ENCODE data around the gene OLFM3.

OLFM3 gene

GRCh38 chr1:101781201-101781831 lies 215.4 kb downstream of the OLFM3 start:
- Histone ChIP-seq H3K27ac (ENCODE audit: low read depth, low read length) (no peak overlapping the region), H3K4me2 (ENCODE audit: low read depth, low read length, poor library complexity, severe bottlenecking) (no peak overlapping the region)

DNA sequence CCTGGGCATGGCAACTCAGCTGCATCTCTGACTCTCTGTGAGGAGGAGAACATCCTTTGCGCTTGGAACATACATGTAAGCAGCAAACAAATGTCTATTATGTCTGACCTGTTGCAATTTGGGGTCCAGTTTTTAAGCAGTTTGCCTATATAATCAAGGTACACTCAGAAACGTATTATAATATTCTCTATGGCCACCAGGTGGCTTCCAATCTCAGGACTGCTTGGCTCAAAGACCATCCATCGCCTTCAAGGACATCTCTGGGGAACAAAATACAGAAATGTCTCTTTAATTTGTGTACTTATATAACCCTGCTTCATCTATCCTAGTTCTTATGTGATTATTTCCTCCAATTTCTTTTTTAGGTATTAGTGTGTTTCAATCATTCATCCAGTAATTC lies 227.2 kb downstream of the OLFM3 start:
- Histone ChIP-seq H2AFZ (ENCODE audit: low read depth, low read length, severe bottlenecking) (no peak overlapping the region), H3K36me3 (ENCODE audit: low read length) (no peaks in the 10 kb centered on the region), H3K4me3 (ENCODE audit: insufficient read depth, low read length, poor library complexity, severe bottlenecking) (no peak overlapping the region), H3K27me3 (ENCODE audit: low read length) (no peaks in the 10 kb centered on the region), H3K79me2 (ENCODE audit: insufficient read depth, low read length) (no peaks in the 10 kb centered on the region), H3K9me3 (ENCODE audit: insufficient read depth, low read length) (no peaks in the 10 kb centered on the region), H3K4me2 (ENCODE audit: low read depth, low read length, poor library complexity, severe bottlenecking) (no peak overlapping the region), H3F3A (ENCODE audit: insufficient read depth) (no peaks in the 10 kb centered on the region), H3K27ac (ENCODE audit: low read depth, low read length) (no peak overlapping the region), H3K9ac (ENCODE audit: low read length) (no peak overlapping the region), H3K9me2 (replicated peaks; ENCODE audit: insufficient read depth, low read length) (no peaks in the 10 kb centered on the region), H4K20me1 (ENCODE audit: low read depth, low read length) (no peaks in the 10 kb centered on the region)
- TF ChIP-seq, protein P1, sequence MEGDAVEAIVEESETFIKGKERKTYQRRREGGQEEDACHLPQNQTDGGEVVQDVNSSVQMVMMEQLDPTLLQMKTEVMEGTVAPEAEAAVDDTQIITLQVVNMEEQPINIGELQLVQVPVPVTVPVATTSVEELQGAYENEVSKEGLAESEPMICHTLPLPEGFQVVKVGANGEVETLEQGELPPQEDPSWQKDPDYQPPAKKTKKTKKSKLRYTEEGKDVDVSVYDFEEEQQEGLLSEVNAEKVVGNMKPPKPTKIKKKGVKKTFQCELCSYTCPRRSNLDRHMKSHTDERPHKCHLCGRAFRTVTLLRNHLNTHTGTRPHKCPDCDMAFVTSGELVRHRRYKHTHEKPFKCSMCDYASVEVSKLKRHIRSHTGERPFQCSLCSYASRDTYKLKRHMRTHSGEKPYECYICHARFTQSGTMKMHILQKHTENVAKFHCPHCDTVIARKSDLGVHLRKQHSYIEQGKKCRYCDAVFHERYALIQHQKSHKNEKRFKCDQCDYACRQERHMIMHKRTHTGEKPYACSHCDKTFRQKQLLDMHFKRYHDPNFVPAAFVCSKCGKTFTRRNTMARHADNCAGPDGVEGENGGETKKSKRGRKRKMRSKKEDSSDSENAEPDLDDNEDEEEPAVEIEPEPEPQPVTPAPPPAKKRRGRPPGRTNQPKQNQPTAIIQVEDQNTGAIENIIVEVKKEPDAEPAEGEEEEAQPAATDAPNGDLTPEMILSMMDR (IDR thresholded peaks at IDR 0.05; ENCODE audit: insufficient read depth, low read length, poor library complexity, severe bottlenecking): peak; percentile 19
- no peak for TF ChIP-seq EZH2phosphoT487 (conservative IDR thresholded peaks at IDR 0.05; ENCODE audit: low read length)

More at GRCh38 chr1:101781201-101781831, 215.4 kb downstream of the OLFM3 start:
- Histone ChIP-seq H3K79me2 (ENCODE audit: insufficient read depth, low read length) (no peaks in the 10 kb centered on the region), H3K9me3 (ENCODE audit: insufficient read depth, low read length) (no peaks in the 10 kb centered on the region), H3K9me2 (replicated peaks; ENCODE audit: insufficient read depth, low read length) (no peaks in the 10 kb centered on the region), H3K36me3 (ENCODE audit: low read length) (no peaks in the 10 kb centered on the region), H4K20me1 (ENCODE audit: low read depth, low read length) (no peaks in the 10 kb centered on the region), H3F3A (ENCODE audit: insufficient read depth) (no peaks in the 10 kb centered on the region), H3K27me3 (ENCODE audit: low read length) (no peaks in the 10 kb centered on the region), H2AFZ (ENCODE audit: low read depth, low read length, severe bottlenecking) (no peak overlapping the region), H3K9ac (ENCODE audit: low read length) (no peak overlapping the region), H3K4me3 (ENCODE audit: insufficient read depth, low read length, poor library complexity, severe bottlenecking) (no peak overlapping the region)
- no peak for TF ChIP-seq EZH2phosphoT487 (conservative IDR thresholded peaks at IDR 0.05; ENCODE audit: low read length)
- TF ChIP-seq, protein P1 (IDR thresholded peaks at IDR 0.05; ENCODE audit: insufficient read depth, low read length, poor library complexity, severe bottlenecking): no peak

DNA sequence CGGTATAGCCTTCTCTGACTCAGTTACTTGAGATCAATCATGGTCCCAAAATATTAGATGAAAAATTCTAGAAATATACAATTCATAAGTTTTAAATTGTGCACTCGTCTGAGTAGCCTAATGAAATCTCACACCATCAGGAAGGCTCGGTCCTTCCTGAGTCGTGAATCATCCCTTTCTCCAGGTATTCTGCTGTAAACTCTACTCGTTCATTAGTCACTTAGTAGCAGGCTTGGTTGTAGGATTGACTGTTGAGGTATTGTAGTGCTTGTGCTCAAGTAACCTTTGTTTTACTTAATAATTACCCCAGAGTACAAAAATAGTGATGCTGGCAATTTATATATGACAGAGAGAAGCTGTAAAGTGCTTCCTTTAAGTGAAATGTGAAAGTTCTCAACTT lies 238.7 kb downstream of the OLFM3 start:
- no peak overlapping the region for H2AFZ ChIP-seq (ENCODE audit: low read depth, low read length, severe bottlenecking)
- no peaks in the 10 kb centered on the region for H4K20me1 ChIP-seq (ENCODE audit: low read depth, low read length)
- H3K4me3 ChIP-seq (ENCODE audit: insufficient read depth, low read length, poor library complexity, severe bottlenecking): no peak overlapping the region
- peaks cover 3% of the 10 kb centered on the region; the same call in 1 of the 2 replicates for H3K27me3 ChIP-seq (ENCODE audit: low read length)
- H3K9me2 ChIP-seq (replicated peaks; ENCODE audit: insufficient read depth, low read length): no peaks in the 10 kb centered on the region
- H3K9ac ChIP-seq (ENCODE audit: low read length): no peak overlapping the region
- no peaks in the 10 kb centered on the region for H3K36me3 ChIP-seq (ENCODE audit: low read length)
- no peak overlapping the region for H3K4me2 ChIP-seq (ENCODE audit: low read depth, low read length, poor library complexity, severe bottlenecking)
- H3F3A ChIP-seq (ENCODE audit: insufficient read depth): no peaks in the 10 kb centered on the region
- no peak overlapping the region for H3K27ac ChIP-seq (ENCODE audit: low read depth, low read length)
- H3K9me3 ChIP-seq (ENCODE audit: insufficient read depth, low read length): no peaks in the 10 kb centered on the region
- H3K79me2 ChIP-seq (ENCODE audit: insufficient read depth, low read length): no peaks in the 10 kb centered on the region
- TF ChIP-seq, protein P1 (IDR thresholded peaks at IDR 0.05; ENCODE audit: insufficient read depth, low read length, poor library complexity, severe bottlenecking): no peak
- TF ChIP-seq EZH2phosphoT487 (conservative IDR thresholded peaks at IDR 0.05; ENCODE audit: low read length): no peak

Data from SU-DHL-6 (cell line).